ENCODE data around the gene HBE1.

GRCh38 chr11:5241458-5241857, 28.3 kb downstream of the HBE1 start:
- TF ChIP-seq CTCF (IDR thresholded peaks at IDR 0.05) (no peak), EZH2 (IDR thresholded peaks at IDR 0.05; ENCODE audit: borderline replicate concordance, insufficient read depth, low read depth, low read length, poor library complexity, severe bottlenecking) (no peak)

Data from B cell (primary cell).